HG02885 (cell line): ENCODE data around the gene PTPN18.
"Not testable (repeated sequence)": the region's sequence is repeated elsewhere in the genome, so short reads cannot be mapped to it uniquely, and the experiment has no call there.

ENCODE experiments used
- ATAC-seq: cut with Tn5 transposase; IDR thresholded peaks from one replicate; pipeline ENCODE4 v1.9.1; 2021; ENCODE audit warnings: mild to moderate bottlenecking; ENCODE audit not compliant: unreplicated experiment, poor library complexity

Gene PTPN18

GRCh38 chr2:130355578-130356431 is at the start of gene PTPN18:
PTPN18 (plus strand) TSS chr2:130356056; CDS start chr2:130356108, 52 bp downstream.
- ATAC-seq: peak; percentile 96

DNA sequence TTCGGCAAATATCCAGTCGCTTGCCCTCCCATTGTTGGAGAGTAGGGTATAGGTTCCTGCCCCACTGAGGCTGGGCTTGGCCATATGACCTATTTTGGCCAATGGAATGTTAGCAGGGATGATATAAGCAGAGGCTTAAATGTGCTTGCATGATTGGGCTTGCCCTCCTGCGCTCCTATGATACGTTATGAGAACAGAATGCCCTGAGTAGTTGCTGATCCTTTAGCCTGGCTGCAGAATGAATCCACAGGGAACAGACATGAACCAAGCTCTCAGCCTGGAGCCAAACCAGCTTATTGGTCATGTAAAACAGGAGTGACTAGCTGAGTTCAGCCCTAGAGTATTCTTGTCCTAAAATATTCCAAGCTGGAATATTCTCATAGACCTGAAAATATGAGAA is 48.0 kb upstream of the PTPN18 start:
- no peak for ATAC-seq

- peak; percentile 68 for ATAC-seq
Measured at GRCh38 chr2:130310881-130311280, 45.0 kb upstream of the PTPN18 start.

GRCh38 chr2:130313812-130314334 is 42.0 kb upstream of the PTPN18 start:
- no peak for ATAC-seq

DNA sequence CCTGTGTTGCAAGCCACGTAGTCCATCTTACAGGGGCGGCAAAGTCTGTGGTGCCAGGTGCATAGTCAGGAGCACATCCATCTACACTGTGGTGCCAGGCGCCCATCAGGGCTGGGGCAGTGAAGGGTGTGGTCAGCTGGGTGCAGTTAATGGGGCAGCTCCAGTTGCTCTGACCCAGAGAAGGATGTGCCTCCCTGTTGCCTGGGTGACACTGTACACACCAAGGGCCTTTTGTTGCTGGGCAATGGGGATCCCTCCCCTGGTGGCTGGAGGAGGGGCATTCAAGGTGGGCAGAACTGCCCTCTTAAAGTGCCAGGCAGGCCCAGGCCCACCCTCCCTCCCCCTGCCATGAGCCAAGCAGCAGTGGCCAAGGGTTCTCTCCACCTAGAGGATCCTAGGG is 41.5 kb upstream of the PTPN18 start:
- no peak for ATAC-seq

GRCh38 chr2:130316596-130316995 is 39.3 kb upstream of the PTPN18 start:
- no peak for ATAC-seq

DNA sequence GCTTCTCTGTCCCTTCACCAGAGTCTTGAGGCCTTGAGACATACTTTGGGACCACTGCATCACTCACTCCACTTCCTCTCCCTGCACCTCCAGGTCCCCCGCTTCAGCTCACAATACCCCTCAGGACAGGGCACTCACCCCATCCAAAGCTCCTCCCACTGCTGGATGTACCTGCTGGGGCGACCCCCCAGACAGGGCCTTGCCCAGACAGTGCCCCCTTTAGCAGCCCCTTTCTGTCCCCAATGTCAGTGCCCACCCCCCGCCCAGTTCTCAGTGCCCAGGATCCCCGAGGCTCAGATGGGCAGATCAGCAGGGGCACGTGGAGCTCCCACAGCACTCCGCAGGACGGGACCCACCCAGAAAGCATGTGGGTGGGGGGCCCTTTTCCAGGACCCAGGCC is 37.0 kb upstream of the PTPN18 start:
- ATAC-seq: no peak

- ATAC-seq: no peak
Measured at GRCh38 chr2:130319536-130319935, 36.3 kb upstream of the PTPN18 start.

DNA sequence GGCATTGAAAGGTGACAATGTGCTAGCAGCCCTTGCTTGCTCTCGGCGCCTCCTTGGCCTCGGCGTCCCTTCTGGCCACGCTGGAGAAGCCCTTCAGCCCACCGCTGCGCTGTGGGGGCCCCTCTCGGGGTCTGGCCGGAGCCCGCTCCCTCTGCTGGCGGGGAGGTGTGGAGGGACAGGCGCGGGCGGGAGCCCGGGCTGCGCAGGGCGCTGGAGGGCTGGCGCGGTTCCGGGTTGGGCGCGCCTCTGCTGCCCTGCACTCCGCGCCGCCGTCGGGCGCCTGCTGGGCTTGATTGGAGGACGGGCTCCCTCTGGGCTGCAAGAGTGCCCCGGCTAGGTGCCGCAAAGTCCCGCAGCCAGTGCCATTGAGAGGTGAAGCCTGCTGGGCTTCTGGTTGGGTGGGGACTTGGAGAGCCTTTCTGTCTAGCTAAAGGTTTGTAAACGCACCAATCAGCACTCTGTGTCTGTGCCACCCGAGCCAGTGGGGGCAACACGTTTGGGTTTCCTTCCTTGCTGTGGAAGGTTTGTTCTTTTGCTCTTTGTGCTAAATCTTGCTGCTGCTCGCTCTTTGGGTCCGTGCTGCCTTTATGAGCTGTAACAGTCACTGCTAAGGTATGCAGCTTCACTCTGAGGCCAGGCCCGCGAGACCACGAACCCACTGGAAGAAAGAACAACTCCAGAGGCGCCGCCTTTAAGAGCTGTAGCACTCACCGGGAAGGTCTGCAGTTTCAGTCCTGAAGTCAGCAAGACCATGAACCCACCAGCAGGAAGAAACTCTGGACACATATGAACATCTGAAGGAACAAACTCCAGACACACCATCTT is 27.9 kb upstream of the PTPN18 start:
- ATAC-seq: no peak

DNA sequence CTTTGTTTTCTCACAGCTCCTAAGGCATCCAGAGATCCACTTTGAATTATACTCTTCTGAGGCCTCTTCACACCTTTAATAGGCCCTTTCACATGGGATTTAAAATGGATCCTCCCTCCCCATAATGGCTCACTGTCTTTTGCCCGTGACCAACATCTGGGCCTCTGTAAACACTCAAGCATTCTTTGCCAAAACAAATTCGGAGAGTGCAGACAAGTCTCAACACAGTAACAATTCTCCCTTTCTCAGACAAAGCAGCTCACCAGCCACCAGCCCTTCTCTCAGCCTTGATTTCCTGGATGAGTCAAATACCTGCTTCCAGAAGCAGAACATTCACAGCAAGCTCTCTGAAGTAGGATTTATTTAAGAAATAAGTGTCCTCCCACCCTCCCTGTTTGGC is 27.1 kb upstream of the PTPN18 start:
- ATAC-seq: no peak

GRCh38 chr2:130332271-130333073 is 23.4 kb upstream of the PTPN18 start:
- ATAC-seq: peak; percentile 76

DNA sequence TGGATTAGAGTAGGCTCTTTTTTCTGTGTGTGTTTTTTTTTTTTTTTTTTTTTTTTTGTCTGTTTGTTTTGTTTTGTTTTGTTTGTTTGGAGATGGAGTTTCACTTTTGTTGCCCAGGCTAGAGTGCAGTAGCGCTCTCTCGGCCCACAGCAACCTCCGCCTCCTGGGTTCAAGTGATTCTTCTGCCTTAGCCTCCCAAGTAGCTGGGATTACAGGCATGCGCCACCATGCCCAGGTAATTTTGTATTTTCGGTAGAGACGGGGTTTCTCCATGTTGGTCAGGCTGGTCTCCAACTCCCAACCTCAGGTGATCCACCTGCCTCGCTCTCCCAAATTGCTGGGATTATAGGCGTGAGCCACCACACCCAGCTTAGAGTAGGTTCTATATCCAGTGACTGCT is 22.6 kb upstream of the PTPN18 start:
- not testable (repeated sequence) for ATAC-seq

- ATAC-seq: no peak
Measured at GRCh38 chr2:130334026-130334425, 21.8 kb upstream of the PTPN18 start.

- no peak for ATAC-seq
Measured at GRCh38 chr2:130335226-130335625, 20.6 kb upstream of the PTPN18 start.

- no peak for ATAC-seq
Measured at GRCh38 chr2:130336150-130336876, 19.5 kb upstream of the PTPN18 start.

GRCh38 chr2:130336877-130337734 is 18.8 kb upstream of the PTPN18 start:
- peak; percentile 43 for ATAC-seq

DNA sequence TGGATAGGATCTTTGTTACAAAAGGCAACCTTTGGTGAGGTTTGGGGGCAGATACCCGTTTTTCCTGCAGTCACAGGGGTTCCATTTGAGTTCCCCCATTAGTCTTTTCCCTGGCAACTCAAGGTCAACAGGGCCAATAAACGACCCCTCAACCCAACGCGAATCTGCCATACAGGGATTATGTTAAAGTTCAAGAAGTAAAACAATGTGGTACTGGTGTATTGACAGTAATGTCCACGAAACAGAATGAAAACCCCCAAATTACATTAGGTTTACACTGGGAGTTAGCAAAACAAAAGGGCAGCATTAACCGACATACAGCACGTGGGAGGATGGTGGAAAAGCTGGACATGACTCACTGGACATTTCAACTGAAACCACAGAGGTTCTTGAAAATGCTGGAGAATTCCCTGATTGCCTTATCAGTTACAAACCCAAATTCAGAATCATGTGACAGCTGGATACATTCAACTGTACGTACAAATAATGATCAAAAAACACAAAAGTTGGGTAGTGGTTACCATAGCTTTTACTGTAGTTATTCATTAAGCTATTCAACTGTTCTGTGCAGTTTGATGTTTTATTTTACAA is 18.0 kb upstream of the PTPN18 start:
- ATAC-seq: no peak

DNA sequence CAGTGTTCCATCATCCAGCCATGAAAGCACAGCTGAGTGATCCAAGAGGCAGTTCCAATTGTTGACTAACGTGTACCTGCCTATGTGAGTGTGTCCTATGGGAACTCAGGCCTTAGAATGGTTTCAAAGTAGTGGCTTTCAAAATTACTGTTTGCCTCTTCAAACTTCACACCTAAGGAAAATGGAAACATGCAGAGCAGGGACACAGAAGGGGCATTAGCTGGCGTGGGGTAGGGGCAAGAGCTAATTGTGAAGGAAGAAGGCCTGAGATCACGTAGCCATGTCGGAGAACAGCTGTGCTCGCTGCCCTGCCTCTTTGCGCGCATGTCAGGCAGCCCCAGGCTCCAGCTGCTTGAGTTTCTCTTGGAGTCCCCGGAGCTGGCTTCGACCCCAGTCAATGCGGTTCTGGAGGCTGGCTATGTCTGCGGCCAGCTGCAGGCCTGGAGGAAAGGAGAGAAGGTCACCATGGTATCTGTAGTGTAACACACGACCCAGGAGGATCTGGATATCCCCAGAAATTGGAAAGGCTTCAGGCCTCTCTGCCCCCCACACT is 17.0 kb upstream of the PTPN18 start:
- no peak for ATAC-seq
